ENCODE data around the gene FTSJ1. TPM values are rescaled to one million over a fixed set of nuclear protein-coding genes. Genes with fewer than 3 reads are reported as not detected.

The FTSJ1 gene
- total and polyA plus RNA-seq, 2 of the 4 experiments (the other 2 are of a cell fraction): 50.8 to 59.9 TPM

DNA sequence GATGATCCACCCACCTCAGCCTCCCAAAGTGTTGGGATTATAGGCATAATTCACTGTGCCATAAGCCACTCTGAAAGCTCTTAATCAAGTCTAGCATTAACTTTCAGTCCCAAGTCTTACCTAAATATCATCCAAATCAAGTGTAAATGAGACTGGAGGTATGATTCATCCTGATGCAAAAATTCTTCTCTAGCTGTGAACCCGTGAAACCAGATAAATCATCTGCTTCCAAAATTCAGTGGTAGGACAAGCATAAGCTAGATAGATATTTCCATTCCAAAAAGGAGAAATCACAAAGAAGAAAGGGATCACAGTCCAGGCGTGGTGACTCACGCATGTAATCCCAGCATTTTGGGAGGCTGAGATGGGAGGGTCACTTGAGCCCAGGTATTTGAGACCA is 54.7 kb downstream of the FTSJ1 start:
- H3K4me2 ChIP-seq (ENCODE audit: low read depth, low read length): no peak overlapping the region
- TF ChIP-seq NFE2L2 (IDR thresholded peaks at IDR 0.05; ENCODE audit: low read depth, low read length) (no peak), RAD21 (IDR thresholded peaks at IDR 0.05; ENCODE audit: low read length) (no peak), MAFK (IDR thresholded peaks at IDR 0.05; ENCODE audit: low read depth, low read length) (no peak), BHLHE40 (IDR thresholded peaks at IDR 0.05; ENCODE audit: low read depth, low read length) (no peak), MAZ (IDR thresholded peaks at IDR 0.05; ENCODE audit: borderline replicate concordance, low read depth, low read length) (no peak), CHD1 (IDR thresholded peaks at IDR 0.05; ENCODE audit: low read depth, low read length) (no peak), CEBPB (IDR thresholded peaks at IDR 0.05; ENCODE audit: low read depth, low read length) (no peak), RCOR1 (IDR thresholded peaks at IDR 0.05; ENCODE audit: insufficient replicate concordance, low read length) (no peak), FOS (IDR thresholded peaks at IDR 0.05; ENCODE audit: low read depth, low read length) (no peak), SMC3 (IDR thresholded peaks at IDR 0.05; ENCODE audit: low read depth, low read length) (no peak), RFX5 (IDR thresholded peaks at IDR 0.05; ENCODE audit: low read depth, low read length) (no peak), POLR2A (IDR thresholded peaks at IDR 0.05; ENCODE audit: low read depth, low read length) (no peak), MXI1 (IDR thresholded peaks at IDR 0.05; ENCODE audit: borderline replicate concordance, low read depth, low read length) (no peak)
- TF ChIP-seq, protein P1, sequence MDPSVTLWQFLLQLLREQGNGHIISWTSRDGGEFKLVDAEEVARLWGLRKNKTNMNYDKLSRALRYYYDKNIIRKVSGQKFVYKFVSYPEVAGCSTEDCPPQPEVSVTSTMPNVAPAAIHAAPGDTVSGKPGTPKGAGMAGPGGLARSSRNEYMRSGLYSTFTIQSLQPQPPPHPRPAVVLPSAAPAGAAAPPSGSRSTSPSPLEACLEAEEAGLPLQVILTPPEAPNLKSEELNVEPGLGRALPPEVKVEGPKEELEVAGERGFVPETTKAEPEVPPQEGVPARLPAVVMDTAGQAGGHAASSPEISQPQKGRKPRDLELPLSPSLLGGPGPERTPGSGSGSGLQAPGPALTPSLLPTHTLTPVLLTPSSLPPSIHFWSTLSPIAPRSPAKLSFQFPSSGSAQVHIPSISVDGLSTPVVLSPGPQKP (IDR thresholded peaks at IDR 0.05; ENCODE audit: borderline replicate concordance, low read depth, low read length): no peak
- TF ChIP-seq, protein P2, sequence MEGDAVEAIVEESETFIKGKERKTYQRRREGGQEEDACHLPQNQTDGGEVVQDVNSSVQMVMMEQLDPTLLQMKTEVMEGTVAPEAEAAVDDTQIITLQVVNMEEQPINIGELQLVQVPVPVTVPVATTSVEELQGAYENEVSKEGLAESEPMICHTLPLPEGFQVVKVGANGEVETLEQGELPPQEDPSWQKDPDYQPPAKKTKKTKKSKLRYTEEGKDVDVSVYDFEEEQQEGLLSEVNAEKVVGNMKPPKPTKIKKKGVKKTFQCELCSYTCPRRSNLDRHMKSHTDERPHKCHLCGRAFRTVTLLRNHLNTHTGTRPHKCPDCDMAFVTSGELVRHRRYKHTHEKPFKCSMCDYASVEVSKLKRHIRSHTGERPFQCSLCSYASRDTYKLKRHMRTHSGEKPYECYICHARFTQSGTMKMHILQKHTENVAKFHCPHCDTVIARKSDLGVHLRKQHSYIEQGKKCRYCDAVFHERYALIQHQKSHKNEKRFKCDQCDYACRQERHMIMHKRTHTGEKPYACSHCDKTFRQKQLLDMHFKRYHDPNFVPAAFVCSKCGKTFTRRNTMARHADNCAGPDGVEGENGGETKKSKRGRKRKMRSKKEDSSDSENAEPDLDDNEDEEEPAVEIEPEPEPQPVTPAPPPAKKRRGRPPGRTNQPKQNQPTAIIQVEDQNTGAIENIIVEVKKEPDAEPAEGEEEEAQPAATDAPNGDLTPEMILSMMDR (conservative IDR thresholded peaks at IDR 0.05; ENCODE audit: low read depth, low read length): no peak
- TF ChIP-seq, protein P3, sequence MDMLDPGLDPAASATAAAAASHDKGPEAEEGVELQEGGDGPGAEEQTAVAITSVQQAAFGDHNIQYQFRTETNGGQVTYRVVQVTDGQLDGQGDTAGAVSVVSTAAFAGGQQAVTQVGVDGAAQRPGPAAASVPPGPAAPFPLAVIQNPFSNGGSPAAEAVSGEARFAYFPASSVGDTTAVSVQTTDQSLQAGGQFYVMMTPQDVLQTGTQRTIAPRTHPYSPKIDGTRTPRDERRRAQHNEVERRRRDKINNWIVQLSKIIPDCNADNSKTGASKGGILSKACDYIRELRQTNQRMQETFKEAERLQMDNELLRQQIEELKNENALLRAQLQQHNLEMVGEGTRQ (IDR thresholded peaks at IDR 0.05; ENCODE audit: low read depth, low read length): no peak
- H2BK20ac ChIP-seq (ENCODE audit: low read depth, low read length): no peak overlapping the region
- H3K79me1 ChIP-seq (ENCODE audit: low read depth in 1 of 2, low read length in 2 of 2): no peaks in the 10 kb centered on the region
- H3K4me1 ChIP-seq (ENCODE audit: control insufficient read depth, insufficient read depth, low read length): 0 out of 2 replicates have a peak, but pooled peaks cover 1% of the 10 kb centered on the region
- intact Hi-C loops (cut with micrococcal nuclease) (no loop called here), in situ Hi-C loops (cut with MboI; ENCODE audit: low sequenced_read_pairs) (no loop called here), dilution Hi-C loops (cut with HindIII; ENCODE audit: low sequenced_read_pairs, unreplicated experiment) (no loop called here)
- H3K27ac ChIP-seq (ENCODE audit: insufficient read depth, low read length): no peak overlapping the region
- no peak overlapping the region for H4K5ac ChIP-seq (ENCODE audit: low read depth, low read length)
- ChIA-PET CTCF (no interaction called here), POLR2A (ENCODE audit: unreplicated experiment) (no interaction called here)
- H3K23ac ChIP-seq (ENCODE audit: low read depth, low read length): no peak overlapping the region
- H3K9me1 ChIP-seq (ENCODE audit: insufficient read depth, low read length): no peaks in the 10 kb centered on the region
- no CpG with 5 or more reads among the region's 3 CpGs for WGBS, 2 experiments (ENCODE audit: extremely low coverage in 2 of 2, insufficient read length in 1 of 2)
- H2AK5ac ChIP-seq (ENCODE audit: low read depth, low read length): no peak overlapping the region
- ATAC-seq (ENCODE audit: low read depth) (no peak), DNase-seq (no peak)
- no peak overlapping the region for H3K18ac ChIP-seq (ENCODE audit: low read depth, low read length)
- no peaks in the 10 kb centered on the region; the same call in 1 of the 2 replicates for H3K9me3 ChIP-seq (ENCODE audit: control insufficient read depth, insufficient read depth, low read length)
- H3K9ac ChIP-seq (ENCODE audit: low read depth, low read length): no peak overlapping the region
- H3K4ac ChIP-seq (ENCODE audit: low read depth, low read length): no peak overlapping the region
- H2AK9ac ChIP-seq (replicated peaks; ENCODE audit: low read depth, low read length, poor library complexity): no peak overlapping the region
- no peaks in the 10 kb centered on the region for H4K20me1 ChIP-seq (ENCODE audit: insufficient read depth, low read length)
- H3K36me3 ChIP-seq (ENCODE audit: control insufficient read depth, insufficient read depth, low read length): peaks cover 2% of the 10 kb centered on the region; the same call in 1 of the 2 replicates
- no peak overlapping the region for H2BK5ac ChIP-seq (ENCODE audit: low read depth, low read length, poor library complexity, severe bottlenecking)
- no TSS peak for BruUV-seq (replicated peaks)
- no peak overlapping the region for H2BK120ac ChIP-seq (ENCODE audit: low read depth, low read length)
- H4K8ac ChIP-seq (ENCODE audit: low read depth in 2 of 2, low read length in 2 of 2): no peak overlapping the region; a peak in 1 of 4 replicates
- no peak overlapping the region for H3K14ac ChIP-seq (replicated peaks; ENCODE audit: low read depth, low read length)
- H3K56ac ChIP-seq (ENCODE audit: extremely low read depth, insufficient read depth, low read length): no peak overlapping the region
- no peaks in the 10 kb centered on the region for H3K27me3 ChIP-seq (ENCODE audit: control insufficient read depth, insufficient read depth, low read length)
- no peak overlapping the region for H2BK15ac ChIP-seq (ENCODE audit: low read depth, low read length)
- H4K91ac ChIP-seq (ENCODE audit: insufficient read depth, low read depth, low read length): no peak overlapping the region
- H2AFZ ChIP-seq (replicated peaks; ENCODE audit: low read length, poor library complexity): no peak overlapping the region
- no peak overlapping the region for H3K4me3 ChIP-seq (ENCODE audit: insufficient read depth, low read depth, low read length)
